HG02885 (cell line): Measurements from ENCODE around the gene PUS10.
"Not testable (repeated sequence)": the region's sequence is repeated elsewhere in the genome, so short reads cannot be mapped to it uniquely, and the experiment has no call there.

ENCODE experiments used
- ATAC-seq: cut with Tn5 transposase; IDR thresholded peaks from one replicate; pipeline ENCODE4 v1.9.1; 2021; ENCODE audit warnings: mild to moderate bottlenecking; ENCODE audit not compliant: unreplicated experiment, poor library complexity

PUS10 gene

DNA sequence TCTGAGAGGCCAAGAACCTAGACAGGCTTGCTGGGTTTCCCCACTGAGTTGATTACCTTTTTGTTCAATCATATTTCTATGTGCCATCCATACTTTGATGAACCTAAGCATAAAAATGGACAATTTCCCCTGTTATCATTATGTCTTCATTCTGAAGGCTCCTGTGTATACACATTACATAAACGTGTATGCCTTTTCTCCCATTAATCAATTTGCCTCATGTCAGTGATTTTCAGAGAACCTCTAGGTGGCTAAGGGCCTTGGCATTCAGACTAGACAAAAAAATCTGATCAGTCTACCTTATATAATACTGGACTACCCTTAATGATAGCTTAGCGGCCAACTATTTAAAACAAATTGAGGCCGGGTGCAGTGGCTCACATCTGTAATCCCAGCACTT, 4.7 kb downstream of the PUS10 start:
- ATAC-seq = no peak

DNA sequence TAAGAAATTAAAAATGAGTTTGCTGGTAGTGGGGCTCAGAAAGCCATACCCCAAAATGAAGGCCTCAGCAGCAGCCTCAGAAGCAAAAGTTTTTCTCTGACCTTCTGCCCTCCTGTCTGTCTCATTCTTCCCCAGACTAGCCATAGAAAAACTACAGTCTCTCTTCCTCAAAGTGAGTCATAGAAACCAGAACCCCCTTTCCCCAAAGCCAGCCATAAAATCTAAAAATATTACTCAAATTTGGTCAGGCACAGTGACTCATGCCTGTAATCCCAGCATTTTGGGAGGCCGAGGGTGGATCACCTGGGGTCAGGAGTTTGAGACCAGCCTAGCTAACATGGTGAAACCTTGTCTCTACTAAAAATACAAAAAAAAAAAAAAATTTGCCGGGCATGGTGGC, 5.8 kb downstream of the PUS10 start:
- peak; percentile 30 for ATAC-seq

DNA sequence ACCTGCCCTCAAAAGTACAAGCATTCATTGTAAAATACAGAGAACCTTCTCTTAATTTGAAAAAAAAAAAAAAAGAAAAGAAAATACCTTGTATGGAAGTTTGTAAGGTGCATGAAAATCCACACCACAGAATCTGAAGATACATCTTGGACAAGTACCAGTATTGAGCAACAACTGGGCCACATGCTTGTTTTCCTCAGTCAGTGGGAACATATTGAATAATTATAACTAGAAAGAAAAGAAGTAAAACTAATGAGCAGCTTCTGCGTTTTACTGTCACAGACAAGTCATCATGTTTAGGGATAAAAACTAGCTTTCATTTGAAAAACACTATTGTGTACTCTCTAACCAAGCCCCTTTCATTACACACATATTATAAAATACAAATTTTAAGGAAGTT, 6.4 kb downstream of the PUS10 start:
- no peak for ATAC-seq

DNA sequence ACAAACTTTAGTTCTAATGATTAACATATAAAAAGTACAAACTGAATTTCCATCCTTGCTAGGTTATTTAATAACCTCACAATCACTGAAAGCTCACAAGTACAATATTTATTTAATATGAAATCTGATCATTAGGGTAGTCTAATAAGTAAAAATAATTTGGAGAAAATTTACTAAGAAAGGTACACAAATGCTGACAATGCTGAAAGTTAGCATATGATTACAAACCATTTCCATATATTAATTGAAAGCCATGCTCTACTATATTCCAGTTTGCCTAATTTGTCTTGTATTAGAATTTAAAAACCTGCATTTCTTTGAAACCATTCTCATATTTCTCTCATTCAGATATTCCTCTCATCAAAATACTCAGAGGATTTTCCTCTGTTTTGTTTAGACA, 8.7 kb downstream of the PUS10 start:
- no peak for ATAC-seq

DNA sequence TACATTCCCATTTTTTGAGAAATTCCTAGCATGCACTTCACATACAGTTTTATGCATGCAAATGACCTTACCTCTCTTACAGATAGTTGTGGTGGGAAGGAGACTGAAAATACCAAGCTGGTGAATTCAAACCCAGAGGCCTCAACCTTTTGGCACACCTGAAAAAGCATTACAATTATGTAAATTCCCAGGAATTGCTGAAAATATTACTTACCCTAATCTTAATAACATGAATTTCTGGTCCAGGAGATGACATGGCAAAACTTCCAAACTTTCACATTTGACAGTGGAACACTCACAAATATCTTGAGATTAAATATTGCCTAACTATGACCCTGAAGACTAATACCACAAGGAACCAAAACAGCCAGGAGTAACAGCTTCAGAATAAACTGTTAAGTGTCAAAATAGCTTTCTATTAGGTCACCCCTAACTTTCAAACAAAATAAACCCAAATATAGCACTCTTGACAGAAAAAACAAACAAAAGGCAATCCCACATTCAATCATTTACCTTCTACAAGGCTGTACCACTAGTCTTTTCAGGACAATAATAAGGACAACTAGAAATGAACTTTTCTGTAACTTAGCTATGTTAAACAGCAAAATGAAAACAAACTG, 11.5 kb downstream of the PUS10 start:
- no peak for ATAC-seq

DNA sequence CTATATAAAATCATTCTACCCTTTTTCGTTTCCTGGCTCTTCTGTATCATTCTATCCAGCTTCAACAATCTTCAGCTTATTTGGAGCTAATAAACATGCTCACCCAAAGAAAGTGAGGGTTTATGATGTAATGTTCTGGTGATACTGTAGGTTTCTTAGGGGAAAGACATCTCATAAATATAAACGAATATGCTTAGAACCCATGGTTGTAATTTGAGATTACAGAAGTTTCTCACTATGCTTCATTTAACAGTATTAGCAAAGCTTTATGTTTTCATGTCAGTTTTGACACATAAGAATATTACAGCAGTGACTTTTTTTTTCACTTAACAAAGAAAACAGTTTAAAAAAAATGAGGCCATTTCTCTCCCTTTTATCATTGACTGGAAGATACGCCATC, 12.3 kb downstream of the PUS10 start:
- no peak for ATAC-seq

DNA sequence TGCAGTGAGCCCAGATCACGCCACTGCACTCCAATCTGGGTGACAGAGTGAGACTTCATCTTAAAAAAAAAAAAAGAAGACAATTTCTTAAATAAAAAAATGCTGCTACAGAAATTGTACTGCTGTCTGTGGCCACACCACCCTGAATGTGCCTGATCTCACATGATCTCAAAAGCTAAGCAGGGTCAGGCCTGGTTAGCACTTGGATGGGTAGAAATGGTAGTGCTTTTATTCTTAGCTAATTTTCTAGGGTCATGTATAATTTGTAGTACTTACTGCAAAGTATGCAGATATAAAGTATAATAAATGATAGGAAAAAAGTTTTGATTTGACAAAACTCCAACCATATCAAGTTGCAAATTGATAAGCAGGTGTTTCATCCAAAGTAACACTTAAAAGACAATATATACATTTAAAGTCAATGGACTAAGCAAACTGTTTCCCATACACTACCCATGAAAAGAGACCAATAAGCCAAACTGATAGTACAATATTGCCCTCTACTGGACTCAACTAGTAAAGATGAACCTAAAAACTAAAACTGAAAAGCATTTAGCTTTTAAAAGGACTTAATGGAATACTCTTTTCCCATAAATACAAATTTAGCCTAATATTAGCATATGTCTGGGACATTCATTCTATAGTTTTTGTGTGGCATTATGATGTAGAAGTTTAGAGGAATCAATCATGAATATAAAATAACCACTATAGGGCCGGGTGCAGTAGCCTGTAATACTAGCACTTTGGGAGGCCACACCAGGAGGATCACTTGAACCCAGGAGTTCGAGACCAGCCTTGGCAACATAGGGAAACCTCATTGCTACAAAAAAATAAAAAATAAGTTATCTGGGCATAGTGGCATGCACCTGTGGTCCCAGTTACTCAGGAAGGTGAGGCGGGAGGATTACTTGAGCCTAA, 19.2 kb downstream of the PUS10 start:
- ATAC-seq = no peak

DNA sequence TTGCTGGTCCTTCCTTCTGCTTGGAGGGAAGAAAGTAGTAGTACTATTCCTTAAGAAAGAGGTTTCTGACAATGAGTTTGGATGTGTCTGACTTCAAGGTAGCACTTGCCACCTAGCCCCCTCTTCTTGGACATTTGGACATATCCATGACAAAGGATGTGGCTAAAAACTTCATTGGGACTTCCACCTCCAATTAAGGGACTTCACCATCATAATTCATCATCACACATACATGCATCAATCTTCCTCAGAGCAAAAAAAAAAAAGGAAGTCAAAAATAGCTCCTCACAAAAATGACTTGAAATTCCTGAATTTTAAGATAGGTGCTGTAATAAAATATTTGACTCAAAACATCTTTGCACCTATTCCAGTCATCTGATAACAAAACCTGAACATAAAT, 23.9 kb downstream of the PUS10 start:
- no peak for ATAC-seq

DNA sequence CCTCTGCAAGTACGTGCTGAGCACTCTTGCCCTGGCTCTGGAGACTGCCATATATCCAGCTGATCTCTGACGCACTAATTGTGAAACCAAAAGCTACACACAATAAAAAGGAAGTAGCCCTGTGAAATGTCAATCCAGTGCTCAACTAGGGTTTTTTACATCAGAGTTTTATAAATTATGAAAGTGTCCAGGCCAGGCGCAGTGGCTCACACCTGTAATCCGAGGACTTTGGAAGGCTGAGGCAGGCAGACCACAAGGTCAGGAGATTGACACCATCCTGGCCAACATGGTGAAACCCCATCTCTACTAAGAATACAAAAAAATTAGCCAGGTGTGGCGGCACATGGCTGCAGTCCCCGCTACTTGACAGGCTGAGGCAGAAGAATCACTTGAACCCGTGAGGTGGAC, 25.1 kb downstream of the PUS10 start:
- peak; percentile 98 for ATAC-seq

DNA sequence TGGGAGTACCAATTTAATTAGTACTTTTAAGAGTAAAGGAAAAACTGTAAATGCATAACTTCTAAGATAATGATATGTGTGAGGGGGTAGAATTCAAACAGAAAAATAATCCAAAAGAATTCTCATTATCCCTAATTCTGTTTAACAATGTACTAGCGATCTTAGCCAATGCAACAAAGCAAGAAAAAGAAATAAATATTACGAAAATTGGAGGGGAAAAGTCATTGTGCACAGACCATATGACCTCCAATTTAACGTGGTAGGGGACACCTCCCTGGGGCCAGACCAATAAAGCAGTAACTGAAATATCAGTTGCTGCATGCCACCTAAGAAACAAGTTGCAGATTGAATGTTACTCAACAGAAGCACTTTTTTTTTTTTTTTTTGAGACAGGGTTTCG, 26.4 kb downstream of the PUS10 start:
- ATAC-seq = no peak

DNA sequence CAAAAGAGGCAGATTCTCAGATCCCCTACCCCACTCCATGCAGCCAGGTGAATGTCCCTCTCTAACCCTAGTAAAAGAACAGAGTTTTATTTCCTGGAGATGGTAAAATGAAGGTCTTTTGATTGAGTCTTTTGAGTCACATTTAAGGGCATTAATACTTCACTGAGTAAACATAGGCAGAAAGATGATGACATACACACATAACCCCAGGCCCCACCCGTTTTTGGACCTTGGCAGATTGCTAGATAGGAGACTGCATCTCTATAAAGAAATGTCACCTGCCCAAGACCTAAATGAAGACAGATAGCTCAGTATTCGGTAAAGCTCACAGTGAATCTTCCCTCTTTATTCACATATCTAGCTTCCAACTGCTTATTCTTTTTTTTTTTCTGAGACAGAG, 28.8 kb downstream of the PUS10 start:
- ATAC-seq = no peak

DNA sequence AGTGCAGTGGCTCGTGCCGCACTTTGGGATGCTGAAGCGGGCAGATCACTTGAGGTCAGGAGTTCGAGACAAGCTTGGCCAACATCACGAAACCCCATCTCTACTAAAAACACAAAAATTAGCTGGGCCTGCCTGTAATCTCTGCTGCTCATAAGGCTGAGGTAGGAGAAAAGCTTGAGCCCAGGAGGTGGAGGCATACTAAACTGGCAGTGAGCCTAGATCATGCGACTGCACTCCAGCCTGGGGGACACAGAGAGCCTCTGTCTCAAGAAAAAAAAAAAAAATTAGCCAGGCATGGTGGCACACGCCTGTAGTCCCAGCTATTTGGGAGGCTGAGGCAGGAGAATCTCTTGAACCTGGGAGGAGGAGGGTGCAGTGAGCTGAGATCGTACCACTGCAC, 30.4 kb downstream of the PUS10 start:
- not testable (repeated sequence) for ATAC-seq

DNA sequence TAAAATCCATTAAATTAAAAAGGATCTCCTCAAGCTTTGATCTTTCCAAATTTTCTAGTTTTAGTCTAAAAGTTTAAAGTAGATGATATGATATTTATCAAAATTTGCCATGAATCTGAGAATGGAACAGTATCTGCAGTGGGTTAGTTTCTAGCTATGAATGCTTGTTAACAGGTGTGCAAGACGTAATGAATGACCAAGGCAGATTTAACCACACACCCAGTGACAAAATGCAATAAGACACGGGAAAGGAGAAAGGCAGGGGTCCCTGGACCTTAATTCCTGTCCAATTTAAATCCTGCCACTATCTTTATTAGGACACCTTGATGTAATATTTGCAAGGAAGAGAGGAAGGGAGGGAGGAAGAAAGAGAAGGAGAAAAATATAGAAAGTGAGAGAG, 31.0 kb downstream of the PUS10 start:
- no peak for ATAC-seq

DNA sequence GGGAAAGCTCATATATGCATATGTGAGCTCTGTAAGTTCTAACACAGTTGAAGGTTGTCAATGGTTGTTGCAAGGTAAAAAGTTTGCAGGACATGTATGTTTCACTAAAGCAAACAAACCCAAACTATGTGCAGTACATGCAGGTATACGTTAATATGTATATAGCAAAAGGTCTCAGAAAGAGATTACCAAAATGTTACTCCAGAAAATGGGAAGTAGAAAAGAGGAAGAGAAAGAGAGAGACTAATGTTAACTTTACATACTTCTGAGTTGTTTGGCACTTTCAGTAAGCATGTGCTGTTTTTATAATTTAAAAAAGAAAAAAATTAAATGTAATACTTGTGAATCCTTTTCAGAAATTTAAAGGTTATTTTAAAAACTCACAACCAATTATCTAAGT, 33.3 kb downstream of the PUS10 start:
- ATAC-seq = peak; percentile 66

DNA sequence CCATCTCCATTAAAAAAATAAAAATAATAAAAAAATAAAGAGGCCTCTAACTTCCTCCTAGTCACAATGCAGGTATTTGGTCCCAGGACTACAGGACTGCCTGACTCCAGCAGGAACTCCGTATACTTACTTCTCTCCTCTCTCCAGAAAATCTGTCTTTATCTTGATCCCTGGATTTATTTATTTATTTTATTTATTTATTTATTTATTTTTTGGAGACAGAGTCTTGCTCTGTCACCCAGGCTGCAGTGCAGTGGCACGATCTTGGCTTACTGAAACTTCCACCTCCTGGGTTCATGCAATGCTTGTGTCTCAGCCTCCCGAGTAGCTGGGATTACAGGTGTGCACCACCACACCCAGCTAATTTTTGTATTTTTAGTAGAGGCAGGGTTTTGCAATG, 36.0 kb downstream of the PUS10 start:
- not testable (repeated sequence) for ATAC-seq

DNA sequence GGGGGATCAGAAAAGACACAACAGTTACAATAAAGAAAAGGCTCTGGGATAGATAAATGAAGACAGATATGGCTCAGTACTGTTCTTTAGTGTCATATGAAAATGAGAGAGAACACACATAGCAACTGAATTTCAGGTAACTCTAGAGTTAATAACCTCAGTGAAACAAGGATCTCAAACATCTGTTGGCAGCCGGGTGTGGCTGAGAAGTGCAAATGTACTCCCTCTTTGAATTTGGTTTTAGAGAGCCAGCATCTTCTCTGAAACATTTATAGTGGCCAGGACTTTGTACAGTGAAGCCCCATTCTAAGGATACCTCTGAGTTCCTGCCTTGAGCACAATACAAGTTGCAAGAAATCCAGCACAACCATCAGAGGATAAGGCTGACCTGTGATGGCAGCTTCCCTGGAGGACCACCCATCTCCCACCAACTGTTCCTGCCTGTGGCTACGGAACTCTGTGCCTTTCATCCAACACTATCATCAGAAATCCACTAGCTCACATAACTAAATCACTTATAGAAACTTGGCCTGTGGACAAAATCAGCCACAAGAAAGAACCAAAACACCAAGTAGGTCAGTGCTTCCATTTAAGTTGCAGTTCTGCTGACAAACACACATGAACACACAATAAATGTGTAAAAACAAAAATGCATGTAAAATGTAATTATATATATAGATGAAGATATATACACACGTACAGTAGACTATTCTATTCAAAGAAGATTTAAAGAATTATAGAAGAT, 37.8 kb downstream of the PUS10 start:
- peak; percentile 44 for ATAC-seq

DNA sequence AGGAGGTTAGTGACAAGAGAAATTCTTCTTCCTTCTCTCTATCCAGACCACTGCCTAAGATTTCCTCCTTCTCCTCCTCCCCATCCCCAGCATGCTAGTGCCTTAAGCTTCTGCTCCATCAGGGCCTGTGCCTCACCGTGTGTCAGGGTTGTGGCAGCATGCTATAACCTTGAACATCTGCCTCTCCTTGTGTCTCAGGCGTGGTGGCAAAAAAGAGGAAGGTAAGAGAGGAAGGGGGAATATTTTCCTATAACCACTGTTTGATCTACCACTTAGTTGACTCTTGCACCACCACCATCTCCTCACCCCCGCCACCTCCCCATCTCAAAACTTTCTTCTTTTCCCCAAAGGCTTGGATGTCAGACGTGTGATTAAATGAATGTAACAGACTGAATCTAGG, 38.8 kb downstream of the PUS10 start:
- ATAC-seq = no peak

DNA sequence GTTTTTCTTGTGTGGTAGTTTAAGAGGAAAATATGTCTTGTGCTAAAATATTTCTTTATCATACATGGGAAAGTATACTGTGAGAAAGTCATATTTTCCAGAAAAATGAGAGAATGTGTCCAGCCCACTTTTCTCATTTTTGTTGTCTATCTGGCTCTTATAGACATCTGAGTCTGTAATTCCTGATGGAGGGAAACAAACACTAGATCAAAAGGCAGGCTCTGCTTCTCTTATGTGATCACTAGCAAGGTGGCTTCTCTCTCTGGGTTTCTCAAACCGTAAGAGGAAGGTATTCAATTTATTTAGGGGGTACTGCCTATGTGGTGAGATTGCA, 40.5 kb downstream of the PUS10 start:
- ATAC-seq = no peak

DNA sequence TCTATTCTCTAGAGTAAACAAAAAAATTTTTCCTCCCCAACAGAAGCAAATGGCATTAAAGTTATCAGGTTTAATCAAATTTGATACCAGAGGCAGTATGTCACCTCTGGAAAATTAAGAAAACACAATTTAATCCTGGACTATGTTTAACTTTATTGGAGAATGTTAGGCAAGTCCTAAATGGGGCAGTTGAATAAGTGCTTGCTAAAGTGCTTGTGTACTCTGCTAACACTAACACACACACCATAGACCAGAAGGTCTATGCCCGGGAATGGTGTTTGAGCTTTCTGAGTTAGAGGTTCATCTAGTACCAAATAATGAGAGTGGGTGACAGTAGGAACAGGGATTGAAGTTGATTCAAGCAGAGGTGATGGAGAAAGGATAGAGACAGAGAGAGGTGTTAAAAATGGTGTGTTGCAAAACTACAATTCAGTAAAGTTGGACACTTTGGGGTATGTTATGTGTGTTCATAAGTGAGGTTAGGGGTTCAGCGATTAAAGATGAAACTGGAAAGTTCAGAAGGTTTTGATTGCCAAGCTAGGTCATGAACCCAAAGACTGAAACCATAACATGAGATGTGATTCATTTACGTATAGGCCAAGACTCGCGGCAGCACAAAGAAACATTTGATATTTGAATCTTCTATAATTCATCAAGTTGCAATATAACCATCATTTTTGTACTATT, 41.0 kb downstream of the PUS10 start:
- ATAC-seq = peak; percentile 68

DNA sequence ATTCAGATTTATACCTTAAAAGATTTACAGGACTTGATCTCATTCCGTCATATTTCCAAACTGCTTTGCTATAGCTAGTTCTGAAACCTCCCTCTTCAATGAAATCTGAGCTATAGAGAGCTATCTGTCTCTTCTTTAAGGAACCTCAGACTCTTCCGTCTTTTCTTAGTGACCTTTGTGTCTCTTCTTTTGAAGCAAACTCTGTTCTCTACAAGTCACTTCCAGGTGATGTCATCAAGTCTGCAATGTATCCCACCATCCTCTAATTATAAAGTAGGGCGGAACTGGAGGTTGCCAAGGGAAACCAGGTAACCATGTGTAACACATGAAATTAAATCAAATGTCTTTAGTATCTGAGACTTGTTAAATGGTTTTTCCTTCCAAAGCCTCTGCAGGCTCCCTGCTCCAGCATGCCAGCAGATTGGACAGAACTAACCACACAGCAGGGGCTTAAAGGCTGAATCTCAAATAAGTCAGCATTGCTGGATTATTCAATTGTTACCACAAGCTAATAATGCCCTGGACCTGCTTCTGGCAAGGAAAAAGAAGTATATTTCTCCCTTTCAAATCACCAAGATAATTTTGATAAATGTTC, 41.7 kb downstream of the PUS10 start:
- no peak for ATAC-seq
